ENCODE data around the gene PGAM5.
"Not testable (repeated sequence)": the region's sequence is repeated elsewhere in the genome, so short reads cannot be mapped to it uniquely, and the experiment has no call there.

The PGAM5 gene

GRCh38 chr12:132689227-132689626 lies 21.4 kb upstream of the PGAM5 start:
- DNase-seq (ENCODE audit: low read depth), result no peak

GRCh38 chr12:132690112-132690511 lies 20.5 kb upstream of the PGAM5 start:
- DNase-seq (ENCODE audit: low read depth), result no peak

DNA sequence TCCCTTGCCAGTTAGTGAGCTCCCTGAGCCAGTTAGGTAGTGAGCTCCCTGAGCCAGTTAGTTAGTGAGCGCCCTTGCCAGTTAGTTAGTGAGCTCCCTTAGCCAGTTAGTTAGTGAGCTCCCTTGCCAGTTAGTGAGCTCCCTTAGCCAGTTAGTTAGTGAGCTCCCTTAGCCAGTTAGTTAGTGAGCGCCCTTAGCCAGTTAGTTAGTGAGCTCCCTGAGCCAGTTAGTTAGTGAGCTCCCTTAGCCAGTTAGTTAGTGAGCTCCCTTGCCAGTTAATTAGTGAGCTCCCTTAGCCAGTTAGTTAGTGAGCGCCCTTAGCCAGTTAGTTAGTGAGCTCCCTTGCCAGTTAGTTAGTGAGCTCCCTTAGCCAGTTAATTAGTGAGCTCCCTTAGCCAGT lies 18.6 kb upstream of the PGAM5 start:
- DNase-seq (ENCODE audit: low read depth), result not testable (repeated sequence)

DNA sequence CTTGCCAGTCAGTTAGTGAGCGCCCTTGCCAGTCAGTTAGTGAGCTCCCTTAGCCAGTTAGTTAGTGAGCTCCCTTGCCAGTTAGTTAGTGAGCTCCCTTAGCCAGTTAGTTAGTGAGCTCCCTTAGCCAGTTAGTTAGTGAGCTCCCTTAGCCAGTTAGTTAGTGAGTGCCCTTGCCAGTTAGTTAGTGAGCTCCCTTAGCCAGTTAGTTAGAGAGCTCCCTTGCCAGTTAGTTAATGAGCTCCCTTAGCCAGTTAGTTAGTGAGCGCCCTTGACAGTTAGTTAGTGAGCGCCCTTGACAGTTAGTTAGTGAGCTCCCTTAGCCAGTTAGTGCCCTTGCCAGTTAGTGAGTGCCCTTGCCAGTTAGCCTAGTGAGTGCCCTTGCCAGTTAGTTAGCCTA lies 15.8 kb upstream of the PGAM5 start:
- DNase-seq (ENCODE audit: low read depth), result not testable (repeated sequence)

GRCh38 chr12:132695431-132695830 lies 15.2 kb upstream of the PGAM5 start:
- no peak for DNase-seq (ENCODE audit: low read depth)

DNA sequence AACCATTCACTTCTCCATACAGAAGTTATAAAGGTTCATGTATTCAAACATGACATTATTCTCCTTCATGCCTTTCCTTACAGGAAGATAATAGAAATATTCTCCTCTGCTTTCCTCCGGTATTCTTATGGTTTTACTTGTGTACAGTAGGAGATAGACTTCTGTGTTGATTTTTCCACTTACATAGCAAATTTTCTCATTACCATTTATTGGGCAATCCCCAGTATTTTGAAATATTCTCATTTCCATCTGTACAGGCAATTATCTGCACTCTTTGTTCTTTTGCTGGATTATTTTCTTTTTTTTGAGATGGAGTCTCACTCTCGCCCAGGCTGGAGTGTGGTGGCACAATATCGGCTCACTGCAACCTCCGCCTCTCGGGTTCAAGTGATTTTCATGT lies 12.3 kb upstream of the PGAM5 start:
- no peak for DNase-seq (ENCODE audit: low read depth)

- DNase-seq (ENCODE audit: low read depth), result no peak
These were observed 10.3 kb upstream of the PGAM5 start for GRCh38 chr12:132700212-132700822.

GRCh38 chr12:132702640-132703039 lies 8.0 kb upstream of the PGAM5 start:
- DNase-seq (ENCODE audit: low read depth), result no peak

DNA sequence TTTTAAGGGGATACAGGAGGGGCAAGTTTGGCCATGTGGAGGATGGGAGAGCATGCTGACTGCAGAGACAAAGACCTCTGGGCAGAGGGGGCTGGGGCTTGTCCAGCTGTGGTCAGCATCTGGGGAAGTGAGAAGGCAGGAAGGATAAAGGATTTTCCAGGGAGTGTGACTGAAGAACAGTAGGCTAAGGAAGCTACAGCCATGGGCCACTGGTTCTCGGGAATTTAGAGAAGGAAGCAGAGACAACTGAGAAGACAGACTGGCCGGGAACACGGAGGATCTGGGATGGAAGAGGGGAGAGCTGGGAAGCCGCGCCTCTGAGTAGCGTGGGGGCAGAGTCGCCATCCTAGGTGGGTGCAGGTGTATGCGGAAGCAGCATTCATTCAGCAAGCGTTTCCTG lies 7.0 kb upstream of the PGAM5 start:
- no peak for DNase-seq (ENCODE audit: low read depth)

GRCh38 chr12:132707241-132707640 lies 3.4 kb upstream of the PGAM5 start:
- DNase-seq (ENCODE audit: low read depth), result no peak

- DNase-seq (ENCODE audit: low read depth), result no peak
These were observed 2.5 kb upstream of the PGAM5 start for GRCh38 chr12:132708150-132708549.

DNA sequence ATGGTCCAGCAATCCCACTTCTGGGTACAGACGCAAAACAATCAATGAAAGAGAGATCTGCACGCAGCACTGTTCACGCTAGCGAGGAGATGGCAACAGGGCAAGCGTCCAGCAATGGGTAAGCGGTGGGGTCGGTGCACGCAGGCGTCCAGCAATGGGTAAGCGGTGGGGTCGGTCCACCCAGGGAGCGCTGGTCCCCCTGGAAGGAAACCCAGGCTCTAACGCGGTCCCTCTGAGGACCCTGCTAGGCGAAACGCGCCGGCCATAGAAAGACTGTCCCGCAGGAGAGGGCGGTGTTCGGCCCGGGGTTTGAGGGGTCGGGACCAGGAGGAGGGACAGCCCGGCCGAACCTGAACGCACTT lies 618 bp upstream of the PGAM5 start:
- no peak for DNase-seq (ENCODE audit: low read depth)

DNA sequence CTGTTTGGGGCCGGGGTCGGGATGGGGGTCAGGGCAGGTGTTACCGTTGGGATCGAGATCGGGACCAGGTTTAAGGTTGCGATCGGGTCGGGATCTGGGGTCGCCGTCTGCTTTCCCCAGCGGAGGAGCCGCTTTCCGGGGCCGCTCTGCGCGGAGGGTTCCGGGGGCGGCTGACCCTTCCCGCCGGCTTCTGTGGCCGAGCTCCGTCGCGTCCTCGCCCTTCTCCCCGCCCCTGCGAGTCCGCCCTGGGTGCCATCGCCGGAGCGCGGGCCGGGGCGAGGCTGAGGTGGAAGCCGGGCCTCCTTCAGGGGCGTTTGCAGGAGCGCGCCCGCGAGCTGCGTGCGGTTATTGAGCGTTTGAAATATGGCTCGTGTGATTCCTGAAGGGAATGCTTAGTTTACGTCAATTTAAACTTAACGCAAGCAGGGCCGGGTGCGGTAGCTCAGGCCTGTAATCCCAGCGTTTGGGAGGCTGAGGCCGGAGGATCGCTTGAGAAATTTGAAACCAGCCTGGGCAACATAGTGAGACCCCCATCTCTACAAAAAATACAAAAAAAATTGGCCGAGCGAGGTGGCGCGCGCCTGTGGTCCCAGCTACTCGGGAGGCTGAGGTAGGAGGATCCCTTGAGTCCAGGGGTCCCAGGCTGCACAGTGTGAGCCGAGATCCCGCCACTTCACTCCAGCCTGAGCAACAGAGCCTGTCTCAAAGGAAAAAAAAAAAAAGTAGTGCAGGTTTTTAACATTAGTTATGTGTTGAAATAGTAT lies 620 bp downstream of the PGAM5 start:
- no peak for DNase-seq (ENCODE audit: low read depth)

GRCh38 chr12:132713123-132713522 lies 2.5 kb downstream of the PGAM5 start:
- DNase-seq (ENCODE audit: low read depth), result no peak

DNA sequence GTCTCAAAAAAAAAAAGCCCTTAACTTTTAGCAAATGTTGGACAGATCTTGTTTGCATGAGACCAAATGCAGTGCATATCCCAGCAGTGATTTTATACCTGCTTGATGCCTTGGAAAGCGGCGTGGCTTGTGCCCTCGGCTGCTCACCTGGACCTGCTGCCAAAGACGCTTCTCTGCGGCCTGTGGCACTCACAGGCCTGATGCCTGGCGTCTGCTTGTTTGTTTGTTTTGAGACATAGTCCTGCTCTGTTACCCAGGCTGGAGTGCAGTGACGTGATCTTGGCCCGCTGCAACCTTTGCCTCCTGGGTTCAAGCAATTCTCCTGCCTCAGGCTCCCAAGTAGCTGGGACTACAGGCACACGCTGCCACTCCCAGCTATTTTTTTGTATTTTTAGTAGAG lies 5.2 kb downstream of the PGAM5 start:
- no peak for DNase-seq (ENCODE audit: low read depth)

DNA sequence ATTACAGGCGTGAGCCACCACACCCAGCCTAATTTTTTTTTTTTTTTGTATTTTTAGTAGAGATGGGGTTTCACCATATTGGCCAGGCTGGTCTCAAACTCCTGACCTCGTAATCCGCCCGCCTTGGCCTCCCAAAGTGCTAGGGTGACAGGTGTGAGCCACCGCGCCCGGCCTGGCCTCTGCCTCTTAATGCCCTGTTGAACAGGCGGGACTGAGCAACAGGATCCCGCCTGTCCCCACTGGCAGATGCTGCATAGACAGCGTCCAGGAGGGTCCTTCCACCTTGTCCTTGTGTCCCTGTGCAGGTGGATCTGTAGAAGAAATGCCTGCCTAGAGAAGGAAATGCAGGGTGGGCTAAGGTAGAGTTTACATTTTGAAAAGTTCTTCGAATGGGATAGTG lies 5.7 kb downstream of the PGAM5 start:
- DNase-seq (ENCODE audit: low read depth), result no peak

DNA sequence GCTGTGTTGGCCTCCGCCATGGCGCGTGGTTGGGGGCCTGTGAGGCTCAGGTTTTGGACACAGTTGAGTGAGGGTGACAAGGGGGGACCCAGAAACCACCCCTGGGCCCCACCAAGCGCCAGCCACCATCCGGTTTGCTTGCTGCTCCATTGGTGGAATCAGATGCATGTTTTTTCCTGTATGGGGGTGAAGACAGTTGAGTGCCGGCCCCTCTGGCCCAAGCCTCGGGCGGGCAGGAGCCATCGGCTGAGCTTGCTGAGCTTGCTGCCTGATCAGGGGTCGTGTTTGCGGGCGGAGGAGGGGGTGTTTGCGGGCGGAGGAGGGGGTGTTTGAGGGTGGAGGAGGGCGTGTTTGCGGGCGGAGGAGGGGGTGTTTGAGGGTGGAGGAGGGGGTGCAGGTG lies 6.4 kb downstream of the PGAM5 start:
- no peak for DNase-seq (ENCODE audit: low read depth)

DNA sequence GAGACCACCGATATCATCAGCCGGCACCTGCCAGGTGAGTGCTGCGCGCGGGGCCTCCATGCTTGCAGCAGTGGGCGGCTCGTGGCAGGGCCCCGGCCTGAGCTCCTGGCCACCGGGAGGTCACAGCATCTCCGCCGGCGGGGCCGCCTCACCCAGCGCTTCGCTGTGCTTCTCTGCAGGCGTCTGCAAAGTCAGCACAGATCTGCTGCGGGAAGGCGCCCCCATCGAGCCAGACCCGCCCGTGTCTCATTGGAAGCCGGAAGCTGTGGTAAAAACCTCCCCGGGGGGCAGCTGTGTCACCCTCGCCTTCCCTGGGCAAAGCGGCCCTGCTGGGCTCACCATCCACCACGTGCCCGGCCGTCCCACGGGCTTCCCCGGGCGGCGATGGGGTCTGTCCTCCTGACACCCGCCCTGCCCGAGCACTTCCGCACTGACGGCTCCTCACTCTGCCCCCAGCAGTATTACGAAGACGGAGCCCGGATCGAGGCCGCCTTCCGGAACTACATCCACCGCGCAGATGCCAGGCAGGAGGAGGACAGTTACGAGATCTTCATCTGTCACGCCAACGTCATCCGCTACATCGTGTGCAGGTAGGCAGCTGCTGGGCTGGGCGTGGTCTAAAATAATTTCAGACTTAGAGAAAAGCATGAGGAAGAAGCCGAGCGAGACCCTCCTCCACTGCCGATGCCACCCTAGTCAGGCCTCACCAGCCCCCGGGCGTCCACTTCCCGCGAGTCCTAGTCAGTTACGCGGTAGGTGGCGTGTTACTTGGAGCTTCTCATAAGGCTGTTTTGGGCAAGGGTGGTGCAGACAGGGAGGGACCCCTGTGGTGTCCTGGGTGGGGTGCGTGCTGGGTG lies 7.1 kb downstream of the PGAM5 start:
- DNase-seq (ENCODE audit: low read depth), result no peak

GRCh38 chr12:132718644-132719043 lies 8.0 kb downstream of the PGAM5 start:
- DNase-seq (ENCODE audit: low read depth), result no peak

GRCh38 chr12:132719141-132719953 lies 8.7 kb downstream of the PGAM5 start:
- DNase-seq (ENCODE audit: low read depth), result no peak

GRCh38 chr12:132719954-132720324 lies 9.3 kb downstream of the PGAM5 start:
- DNase-seq (ENCODE audit: low read depth), result no peak

DNA sequence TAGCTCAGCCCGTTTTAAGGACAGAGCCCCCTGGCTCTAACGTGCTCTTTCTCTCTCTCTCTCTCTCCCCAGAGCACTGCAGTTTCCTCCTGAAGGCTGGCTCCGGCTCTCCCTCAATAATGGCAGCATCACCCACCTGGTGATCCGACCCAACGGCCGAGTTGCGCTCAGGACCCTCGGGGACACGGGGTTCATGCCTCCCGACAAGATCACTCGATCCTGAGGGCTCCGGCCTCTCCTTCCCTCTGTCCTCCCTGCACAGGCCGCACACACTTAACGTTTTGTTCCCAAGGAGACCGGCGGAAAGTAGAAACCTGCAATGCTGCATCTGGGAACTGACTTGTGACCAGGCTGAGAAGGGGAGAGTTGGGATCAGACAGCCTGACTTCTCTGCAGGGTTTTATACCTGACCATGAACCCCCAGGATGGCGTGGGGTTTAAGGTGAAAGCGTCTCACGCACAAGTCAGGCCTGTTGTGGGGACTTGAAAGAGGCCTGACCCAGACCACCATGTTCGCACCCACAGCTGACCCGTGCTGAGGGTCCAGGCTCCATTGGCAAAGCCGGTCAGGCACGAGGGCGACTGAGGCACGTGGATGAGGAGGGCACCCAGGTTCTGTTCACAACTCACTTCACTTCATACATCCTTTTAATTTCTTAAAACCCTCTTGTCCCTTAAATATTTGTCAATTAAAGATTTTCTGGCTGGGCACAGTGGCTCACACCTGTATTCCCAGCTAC lies 10.1 kb downstream of the PGAM5 start:
- no peak for DNase-seq (ENCODE audit: low read depth)
